Gastrocnemius medialis (tissue), 4 donors: ENCODE data around the gene OSGIN1.

Experiments used
- POLR2A ChIP-seq, 2 donors: fragments of 450-650 bp; IDR thresholded peaks; one replicate each; pipeline ENCODE4 v1.6.1; 2017; ENCODE audit warnings: antibody characterized with exemption in 2 of 2, mild to moderate bottlenecking in 2 of 2, moderate library complexity in 2 of 2
- TF ChIP-seq, protein P1 (sequence below), 5 experiments: fragments of 450-650 bp in 3 of 5; fragments of 200-600 bp in 2 of 5; sonication (generic) in 2 of 5; IDR thresholded peaks in 4 of 5; conservative IDR thresholded peaks in 1 of 5; 1 replicate in 4 of 5; 2 replicates in 1 of 5; pipeline ENCODE4 v1.5.1; 2016 to 2019; ENCODE audit warnings: antibody characterized with exemption in 5 of 5, mild to moderate bottlenecking in 3 of 5, moderate library complexity in 3 of 5

- TF ChIP-seq POLR2A (IDR thresholded peaks at IDR 0.05): no peak
- TF ChIP-seq, protein P1, sequence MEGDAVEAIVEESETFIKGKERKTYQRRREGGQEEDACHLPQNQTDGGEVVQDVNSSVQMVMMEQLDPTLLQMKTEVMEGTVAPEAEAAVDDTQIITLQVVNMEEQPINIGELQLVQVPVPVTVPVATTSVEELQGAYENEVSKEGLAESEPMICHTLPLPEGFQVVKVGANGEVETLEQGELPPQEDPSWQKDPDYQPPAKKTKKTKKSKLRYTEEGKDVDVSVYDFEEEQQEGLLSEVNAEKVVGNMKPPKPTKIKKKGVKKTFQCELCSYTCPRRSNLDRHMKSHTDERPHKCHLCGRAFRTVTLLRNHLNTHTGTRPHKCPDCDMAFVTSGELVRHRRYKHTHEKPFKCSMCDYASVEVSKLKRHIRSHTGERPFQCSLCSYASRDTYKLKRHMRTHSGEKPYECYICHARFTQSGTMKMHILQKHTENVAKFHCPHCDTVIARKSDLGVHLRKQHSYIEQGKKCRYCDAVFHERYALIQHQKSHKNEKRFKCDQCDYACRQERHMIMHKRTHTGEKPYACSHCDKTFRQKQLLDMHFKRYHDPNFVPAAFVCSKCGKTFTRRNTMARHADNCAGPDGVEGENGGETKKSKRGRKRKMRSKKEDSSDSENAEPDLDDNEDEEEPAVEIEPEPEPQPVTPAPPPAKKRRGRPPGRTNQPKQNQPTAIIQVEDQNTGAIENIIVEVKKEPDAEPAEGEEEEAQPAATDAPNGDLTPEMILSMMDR (IDR thresholded peaks at IDR 0.05 in 4 of 5, conservative IDR thresholded peaks at IDR 0.05 in 1 of 5): no peak
Measured at GRCh38 chr16:83948914-83949723, 3.9 kb upstream of the OSGIN1 start.
